Suprapubic skin (tissue), 3 donors: ENCODE measurements around the gene SH3BP2.

Source experiments
- CTCF ChIP-seq, 2 donors: fragments of 200-600 bp in 1 of 2; fragments of 450-650 bp in 1 of 2; sonication (generic) in 1 of 2; IDR thresholded peaks; one replicate each; pipeline ENCODE4 v1.5.1; 2016 to 2019; ENCODE audit warnings: antibody characterized with exemption in 2 of 2, mild to moderate bottlenecking in 1 of 2, moderate library complexity in 1 of 2
- EP300 ChIP-seq: sonication (generic); formaldehyde crosslinking; IDR thresholded peaks from one replicate; pipeline ENCODE4 v1.6.1; 2017; ENCODE audit warnings: antibody characterized with exemption

DNA sequence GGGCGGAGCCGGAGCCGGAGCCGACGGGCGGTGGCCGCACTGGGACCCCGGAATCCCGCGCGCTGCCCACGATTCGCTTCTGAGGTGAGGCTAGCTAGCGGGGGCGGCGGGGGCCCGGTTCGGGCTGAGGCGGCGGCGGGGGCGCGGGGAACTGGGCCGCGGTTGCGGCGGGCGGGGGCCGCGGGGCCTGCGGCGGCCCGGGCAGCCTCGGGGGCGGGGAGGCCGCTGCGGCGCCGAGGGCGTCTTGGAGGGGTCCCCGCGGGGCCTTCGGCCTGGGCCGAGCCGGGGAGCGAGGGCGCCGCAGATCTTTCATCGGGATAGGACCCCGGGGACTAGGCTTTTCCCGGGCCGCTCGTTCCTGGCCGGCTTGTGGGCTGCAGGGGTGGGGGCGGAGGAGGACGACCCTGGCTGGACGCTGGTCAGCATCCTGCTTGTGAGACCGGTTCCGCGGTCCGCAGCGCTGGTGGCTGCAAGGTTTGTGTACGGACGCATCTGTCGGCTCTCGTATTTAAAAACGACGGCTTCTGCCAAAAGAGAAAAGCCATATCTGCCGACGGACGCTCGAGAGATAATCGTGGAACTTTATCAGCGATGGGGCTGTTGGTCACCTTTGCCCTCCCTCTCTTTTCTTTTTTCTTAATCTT, 51.2 kb downstream of the SH3BP2 start:
- TF ChIP-seq CTCF (IDR thresholded peaks at IDR 0.05): no peak
- TF ChIP-seq EP300: no peak
